ENCODE measurements around the gene GAB2. TPM values are rescaled to one million over a fixed set of nuclear protein-coding genes. Genes with fewer than 3 reads are reported as not detected.

GAB2 gene
- total and polyA plus RNA-seq, 2 of the 4 experiments (the other 2 are of a cell fraction): 3.3 to 5.9 TPM

DNA sequence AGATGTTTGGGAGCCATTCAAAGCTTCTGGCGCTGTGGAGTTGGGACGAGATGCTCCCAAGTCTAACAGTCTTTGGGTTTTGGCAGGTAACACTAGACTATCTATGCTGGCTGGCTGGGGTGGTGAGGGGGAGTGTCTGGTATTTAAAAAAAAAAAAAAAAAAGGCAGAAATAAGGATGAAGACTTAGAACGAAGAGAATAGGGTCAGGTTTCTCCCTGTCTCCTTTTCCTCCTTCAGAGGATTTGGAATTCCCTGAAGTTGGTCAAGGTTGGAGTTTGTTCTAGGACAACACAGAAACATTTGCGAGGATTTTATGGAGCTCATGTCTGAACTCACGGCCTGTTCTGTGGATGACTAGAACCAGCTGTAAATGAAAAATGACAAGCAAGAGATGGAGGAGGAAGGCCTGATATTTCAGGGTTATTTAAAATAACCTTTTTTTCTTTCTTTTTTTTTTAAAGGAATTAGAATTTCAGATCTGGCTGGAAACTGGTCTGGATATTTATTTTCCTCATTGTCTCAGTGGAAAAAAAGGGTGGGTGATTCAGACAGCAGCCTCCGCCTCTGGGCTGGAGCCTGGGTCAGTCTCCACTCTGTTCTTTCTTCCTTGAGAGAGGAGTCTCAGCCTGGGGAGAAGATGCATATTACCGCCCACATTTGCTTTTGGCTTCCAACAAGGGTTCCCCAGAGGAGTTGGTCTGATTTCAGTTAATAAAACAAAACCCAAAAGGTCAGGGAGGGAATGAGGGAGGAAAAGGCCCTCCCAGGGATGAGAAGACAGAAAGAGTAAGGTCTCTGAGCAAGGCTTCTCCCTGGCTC, 148.8 kb downstream of the GAB2 start (continued):
- TF ChIP-seq BHLHE40 (IDR thresholded peaks at IDR 0.05; ENCODE audit: low read depth, low read length): no peak

DNA sequence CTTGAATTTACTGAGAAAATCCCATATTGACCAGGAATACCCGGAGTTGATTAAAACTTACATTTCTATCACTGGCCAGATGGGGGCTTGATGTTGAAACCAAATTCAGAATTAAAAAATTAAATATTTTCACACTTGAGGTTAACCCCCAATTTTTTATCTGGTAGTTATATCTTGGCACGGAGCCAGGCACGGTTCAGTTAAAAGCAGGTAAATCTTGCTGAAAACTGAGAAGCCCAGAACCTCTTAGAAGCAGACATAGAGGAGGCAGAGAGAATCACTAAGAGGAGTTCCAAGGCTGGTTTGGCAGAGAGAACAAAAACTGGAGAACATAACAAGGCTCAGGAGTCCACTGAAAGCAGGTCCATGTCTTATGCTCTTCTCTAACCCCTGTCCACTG, 151.2 kb downstream of the GAB2 start:
- no peaks in the 10 kb centered on the region; a peak in 2 of 4 replicates for H3K79me1 ChIP-seq (ENCODE audit: low read depth in 1 of 2, low read length in 2 of 2)
- TF ChIP-seq RCOR1 (IDR thresholded peaks at IDR 0.05; ENCODE audit: insufficient replicate concordance, low read length) (no peak), MXI1 (IDR thresholded peaks at IDR 0.05; ENCODE audit: borderline replicate concordance, low read depth, low read length) (no peak), RAD21 (IDR thresholded peaks at IDR 0.05; ENCODE audit: low read length) (no peak), NFE2L2 (IDR thresholded peaks at IDR 0.05; ENCODE audit: low read depth, low read length) (no peak), FOS (IDR thresholded peaks at IDR 0.05; ENCODE audit: low read depth, low read length) (no peak)
- TF ChIP-seq, protein P1, sequence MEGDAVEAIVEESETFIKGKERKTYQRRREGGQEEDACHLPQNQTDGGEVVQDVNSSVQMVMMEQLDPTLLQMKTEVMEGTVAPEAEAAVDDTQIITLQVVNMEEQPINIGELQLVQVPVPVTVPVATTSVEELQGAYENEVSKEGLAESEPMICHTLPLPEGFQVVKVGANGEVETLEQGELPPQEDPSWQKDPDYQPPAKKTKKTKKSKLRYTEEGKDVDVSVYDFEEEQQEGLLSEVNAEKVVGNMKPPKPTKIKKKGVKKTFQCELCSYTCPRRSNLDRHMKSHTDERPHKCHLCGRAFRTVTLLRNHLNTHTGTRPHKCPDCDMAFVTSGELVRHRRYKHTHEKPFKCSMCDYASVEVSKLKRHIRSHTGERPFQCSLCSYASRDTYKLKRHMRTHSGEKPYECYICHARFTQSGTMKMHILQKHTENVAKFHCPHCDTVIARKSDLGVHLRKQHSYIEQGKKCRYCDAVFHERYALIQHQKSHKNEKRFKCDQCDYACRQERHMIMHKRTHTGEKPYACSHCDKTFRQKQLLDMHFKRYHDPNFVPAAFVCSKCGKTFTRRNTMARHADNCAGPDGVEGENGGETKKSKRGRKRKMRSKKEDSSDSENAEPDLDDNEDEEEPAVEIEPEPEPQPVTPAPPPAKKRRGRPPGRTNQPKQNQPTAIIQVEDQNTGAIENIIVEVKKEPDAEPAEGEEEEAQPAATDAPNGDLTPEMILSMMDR (conservative IDR thresholded peaks at IDR 0.05; ENCODE audit: low read depth, low read length): no peak
- TF ChIP-seq, protein P2, sequence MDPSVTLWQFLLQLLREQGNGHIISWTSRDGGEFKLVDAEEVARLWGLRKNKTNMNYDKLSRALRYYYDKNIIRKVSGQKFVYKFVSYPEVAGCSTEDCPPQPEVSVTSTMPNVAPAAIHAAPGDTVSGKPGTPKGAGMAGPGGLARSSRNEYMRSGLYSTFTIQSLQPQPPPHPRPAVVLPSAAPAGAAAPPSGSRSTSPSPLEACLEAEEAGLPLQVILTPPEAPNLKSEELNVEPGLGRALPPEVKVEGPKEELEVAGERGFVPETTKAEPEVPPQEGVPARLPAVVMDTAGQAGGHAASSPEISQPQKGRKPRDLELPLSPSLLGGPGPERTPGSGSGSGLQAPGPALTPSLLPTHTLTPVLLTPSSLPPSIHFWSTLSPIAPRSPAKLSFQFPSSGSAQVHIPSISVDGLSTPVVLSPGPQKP (IDR thresholded peaks at IDR 0.05; ENCODE audit: borderline replicate concordance, low read depth, low read length): no peak
- dilution Hi-C loops (cut with HindIII; ENCODE audit: low sequenced_read_pairs, unreplicated experiment): no loop called here
- H3K27me3 ChIP-seq (ENCODE audit: control insufficient read depth, insufficient read depth, low read length): no peaks in the 10 kb centered on the region
- H3K4ac ChIP-seq (ENCODE audit: low read depth, low read length): no peak overlapping the region
- BruUV-seq (replicated peaks): no TSS peak
- no peak overlapping the region for H2AFZ ChIP-seq (replicated peaks; ENCODE audit: low read length, poor library complexity)
- no peak overlapping the region for H4K8ac ChIP-seq (ENCODE audit: low read depth in 2 of 2, low read length in 2 of 2)
- intact Hi-C loops (cut with micrococcal nuclease): no loop called here
- no peak overlapping the region for H4K91ac ChIP-seq (ENCODE audit: insufficient read depth, low read depth, low read length)
- H3K4me3 ChIP-seq (ENCODE audit: insufficient read depth, low read depth, low read length): no peak overlapping the region
- H2BK120ac ChIP-seq (ENCODE audit: low read depth, low read length): no peak overlapping the region
- H2BK20ac ChIP-seq (ENCODE audit: low read depth, low read length): no peak overlapping the region
- H2AK5ac ChIP-seq (ENCODE audit: low read depth, low read length): no peak overlapping the region
- no CpG with 5 or more reads among the region's 3 CpGs for WGBS, 2 experiments (ENCODE audit: extremely low coverage in 2 of 2, insufficient read length in 1 of 2)
- ChIA-PET POLR2A (ENCODE audit: unreplicated experiment) (no interaction called here), CTCF (no interaction called here)
- H3K36me3 ChIP-seq (ENCODE audit: control insufficient read depth, insufficient read depth, low read length): no peaks in the 10 kb centered on the region
- peaks cover 2% of the 10 kb centered on the region; the same call in 1 of the 2 replicates for H3K4me1 ChIP-seq (ENCODE audit: control insufficient read depth, insufficient read depth, low read length)
- H3K18ac ChIP-seq (ENCODE audit: low read depth, low read length): no peak overlapping the region
- in situ Hi-C loops (cut with MboI; ENCODE audit: low sequenced_read_pairs): no loop called here
- H3K27ac ChIP-seq (ENCODE audit: insufficient read depth, low read length): no peak overlapping the region
- ATAC-seq (ENCODE audit: low read depth) (no peak), DNase-seq (no peak)
- no peaks in the 10 kb centered on the region for H3K9me3 ChIP-seq (ENCODE audit: control insufficient read depth, insufficient read depth, low read length)
- no peaks in the 10 kb centered on the region; the same call in 1 of the 2 replicates for H4K20me1 ChIP-seq (ENCODE audit: insufficient read depth, low read length)
- H2BK5ac ChIP-seq (ENCODE audit: low read depth, low read length, poor library complexity, severe bottlenecking): no peak overlapping the region
- H3K14ac ChIP-seq (replicated peaks; ENCODE audit: low read depth, low read length): no peak overlapping the region
- no peak overlapping the region for H3K56ac ChIP-seq (ENCODE audit: extremely low read depth, insufficient read depth, low read length)
- H3K9ac ChIP-seq (ENCODE audit: low read depth, low read length): no peak overlapping the region
- no peak overlapping the region for H4K5ac ChIP-seq (ENCODE audit: low read depth, low read length)
- H3K4me2 ChIP-seq (ENCODE audit: low read depth, low read length): no peak overlapping the region
- H2BK15ac ChIP-seq (ENCODE audit: low read depth, low read length): no peak overlapping the region
- no peak overlapping the region for H3K23ac ChIP-seq (ENCODE audit: low read depth, low read length)
- no peak overlapping the region for H2AK9ac ChIP-seq (replicated peaks; ENCODE audit: low read depth, low read length, poor library complexity)
- H3K9me1 ChIP-seq (ENCODE audit: insufficient read depth, low read length): no peaks in the 10 kb centered on the region

Measured in IMR-90 (cell line).